ENCODE data around the gene STUB1.

Gene STUB1

DNA sequence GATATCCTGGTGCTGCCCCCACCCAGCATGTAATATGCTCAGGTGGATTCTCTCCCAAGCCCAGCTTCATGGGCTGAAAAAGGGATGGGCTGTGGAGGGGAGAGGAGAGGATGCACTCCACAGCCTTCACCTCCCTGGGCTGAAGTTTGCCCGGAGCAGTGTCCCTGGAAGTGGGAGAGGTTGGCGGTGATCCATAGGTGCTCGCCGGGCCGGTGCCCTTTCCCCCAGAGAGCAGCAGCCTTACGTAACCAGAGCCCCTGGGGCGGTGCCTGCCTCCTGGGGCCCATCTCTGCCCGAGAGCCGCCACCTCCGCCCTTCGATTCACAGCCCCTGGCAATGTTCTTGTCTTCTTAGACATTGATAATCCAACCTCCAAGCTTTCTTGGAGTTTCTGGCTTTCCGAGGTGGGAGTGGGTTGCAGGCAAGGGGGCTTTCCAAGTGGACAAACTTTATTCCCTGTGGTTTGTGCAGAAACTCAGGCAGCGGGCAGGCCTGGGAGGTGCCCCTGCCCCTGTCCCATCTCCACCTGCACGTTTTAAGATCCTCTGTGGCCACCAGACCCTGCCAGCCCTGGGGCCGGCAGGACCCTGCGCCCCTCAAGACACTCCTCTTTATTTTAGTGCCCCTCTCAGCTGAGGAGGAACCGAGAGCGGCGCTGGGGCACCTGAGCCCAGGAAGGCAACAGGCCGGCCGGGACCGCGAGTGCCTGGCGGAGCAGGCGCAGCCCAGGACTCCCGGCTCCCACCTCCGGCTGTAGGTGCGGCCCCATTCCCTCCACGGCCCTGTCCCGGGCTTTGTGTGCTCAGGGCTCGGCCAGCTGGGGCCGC is 34.1 kb upstream of the STUB1 start:
- DNase-seq = no peak

DNA sequence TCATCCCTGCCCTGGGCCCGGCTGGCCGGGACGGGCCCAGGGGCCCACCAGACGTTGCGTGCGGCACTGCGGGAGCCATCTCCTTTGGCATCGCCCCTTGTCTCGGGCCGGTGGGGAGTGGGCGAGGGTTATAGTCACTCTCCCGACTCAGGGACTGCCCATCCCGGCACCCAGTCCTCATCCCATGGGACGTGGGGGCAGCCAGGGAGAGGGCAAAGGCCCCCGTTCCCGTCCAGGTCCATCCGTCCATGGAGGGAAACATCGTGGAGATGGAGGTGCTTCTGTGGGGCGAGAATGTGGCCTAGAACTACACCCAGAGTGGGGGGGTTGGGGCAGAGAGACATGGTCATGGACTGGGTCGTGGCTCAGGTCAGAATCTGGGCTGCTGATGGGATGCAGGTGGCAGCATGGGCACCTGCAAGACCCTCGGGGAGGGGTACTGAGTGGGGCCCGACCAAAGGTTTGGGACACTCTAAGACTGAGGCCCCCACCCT is 33.5 kb upstream of the STUB1 start:
- no peak for DNase-seq

DNA sequence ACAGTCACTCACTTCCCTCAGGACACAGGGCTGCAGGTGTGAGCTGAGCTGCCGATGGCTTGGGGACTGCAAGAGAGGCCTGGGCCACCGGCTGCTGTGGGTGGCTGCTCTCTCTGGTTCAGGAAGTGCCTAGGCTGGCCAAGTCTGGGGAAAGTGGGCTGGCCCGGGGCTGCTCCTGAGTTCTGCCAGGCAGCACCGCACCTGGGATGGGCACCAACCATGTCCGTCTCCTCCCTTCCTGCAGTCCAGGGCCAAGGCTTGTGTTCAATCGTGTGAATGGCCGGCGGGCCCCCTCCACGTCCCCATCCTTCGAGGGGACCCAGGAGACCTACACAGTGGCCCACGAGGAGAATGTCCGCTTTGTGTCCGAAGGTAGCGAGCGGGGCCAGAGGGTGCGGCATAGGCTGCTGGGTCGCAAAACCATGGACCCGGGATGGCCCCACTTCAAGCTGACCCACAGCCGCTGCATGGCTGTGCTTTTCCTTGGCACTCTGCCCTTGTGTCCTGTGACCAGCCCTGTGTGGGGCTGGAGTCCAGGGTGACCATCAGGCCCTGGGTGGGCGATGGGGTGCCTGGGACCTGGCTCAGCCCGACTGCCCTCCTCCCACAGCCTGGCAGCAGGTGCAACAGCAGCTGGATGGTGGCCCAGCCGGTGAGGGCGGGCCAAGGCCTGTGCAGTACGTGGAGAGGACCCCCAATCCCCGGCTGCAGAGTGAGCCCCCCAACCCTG is 32.9 kb upstream of the STUB1 start:
- DNase-seq = no peak

GRCh38 chr16:648071-648780 is 32.0 kb upstream of the STUB1 start:
- DNase-seq = peak; percentile 37

- peak; percentile 72 for DNase-seq
These were observed 31.2 kb upstream of the STUB1 start, which contains the start of gene WDR90 for GRCh38 chr16:648781-649589. Gene WDR90, plus strand, starts transcription at chr16:649365. Its CDS starts 52 bp downstream, at chr16:649417.

GRCh38 chr16:649631-650030 is 30.6 kb upstream of the STUB1 start:
- DNase-seq = no peak

GRCh38 chr16:651844-652243 is 28.4 kb upstream of the STUB1 start:
- DNase-seq = no peak

- no peak for DNase-seq
These were observed 27.5 kb upstream of the STUB1 start for GRCh38 chr16:652454-653305.

DNA sequence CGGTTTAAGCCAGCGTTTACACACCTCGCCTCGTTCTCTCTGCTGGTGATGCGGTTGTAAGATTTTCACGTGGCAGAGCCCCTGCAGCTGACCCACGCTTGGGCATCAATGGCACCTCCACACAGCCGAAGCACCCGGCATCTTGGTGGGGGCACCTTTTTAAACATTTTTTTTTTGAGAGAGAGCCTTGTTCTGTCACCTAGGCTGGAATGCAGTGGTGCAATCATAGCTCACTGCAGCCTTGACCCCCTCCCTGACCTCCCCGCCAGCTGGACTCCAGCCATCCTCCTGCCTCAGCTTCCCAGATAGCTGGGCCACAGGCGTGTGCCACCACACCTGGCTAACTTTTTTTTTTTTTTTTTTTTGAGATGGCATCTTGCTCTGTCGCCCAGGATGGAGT is 26.2 kb upstream of the STUB1 start:
- no peak for DNase-seq

GRCh38 chr16:657487-657886 is 22.7 kb upstream of the STUB1 start:
- DNase-seq = no peak

DNA sequence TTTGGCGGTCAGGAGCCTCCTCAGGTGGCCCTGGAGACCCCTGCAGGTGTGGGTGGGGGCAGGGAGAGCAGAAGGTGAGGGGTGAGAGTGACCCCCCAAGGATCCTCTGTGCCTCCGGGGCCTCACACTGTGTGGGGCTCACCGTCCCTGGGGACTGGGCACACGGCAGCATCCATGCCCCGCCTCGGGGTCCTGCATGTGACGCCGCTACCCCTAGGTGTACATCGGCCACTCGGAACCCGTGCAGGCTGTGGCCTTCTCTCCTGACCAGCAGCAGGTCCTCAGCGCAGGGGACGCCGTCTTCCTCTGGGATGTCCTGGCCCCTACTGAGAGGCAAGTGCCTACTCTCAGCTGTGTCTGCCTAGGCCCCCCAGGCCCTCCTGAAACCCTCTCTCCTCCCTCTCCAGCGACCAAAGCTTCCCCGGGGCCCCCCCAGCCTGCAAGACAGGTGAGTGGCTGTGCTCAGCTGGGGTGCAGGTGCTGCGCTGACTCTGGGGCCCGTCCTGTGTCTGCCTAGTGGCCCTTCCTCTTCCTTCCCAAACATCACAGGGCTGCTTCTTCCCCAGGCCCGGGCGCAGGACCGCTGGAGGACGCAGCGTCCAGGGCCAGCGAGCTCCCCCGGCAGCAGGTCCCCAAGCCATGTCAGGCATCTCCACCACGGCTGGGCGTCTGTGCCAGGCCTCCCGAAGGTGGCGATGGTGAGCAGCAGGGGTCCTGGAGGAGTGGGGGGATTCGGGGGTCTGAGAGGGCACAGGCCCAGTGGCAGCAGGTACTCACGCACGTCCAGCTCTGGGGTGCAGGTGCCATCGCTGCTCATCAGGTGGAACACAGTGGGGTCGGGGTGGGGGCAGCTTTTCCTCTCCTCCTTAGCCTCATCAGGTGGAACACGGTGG is 21.3 kb upstream of the STUB1 start:
- DNase-seq = no peak

DNA sequence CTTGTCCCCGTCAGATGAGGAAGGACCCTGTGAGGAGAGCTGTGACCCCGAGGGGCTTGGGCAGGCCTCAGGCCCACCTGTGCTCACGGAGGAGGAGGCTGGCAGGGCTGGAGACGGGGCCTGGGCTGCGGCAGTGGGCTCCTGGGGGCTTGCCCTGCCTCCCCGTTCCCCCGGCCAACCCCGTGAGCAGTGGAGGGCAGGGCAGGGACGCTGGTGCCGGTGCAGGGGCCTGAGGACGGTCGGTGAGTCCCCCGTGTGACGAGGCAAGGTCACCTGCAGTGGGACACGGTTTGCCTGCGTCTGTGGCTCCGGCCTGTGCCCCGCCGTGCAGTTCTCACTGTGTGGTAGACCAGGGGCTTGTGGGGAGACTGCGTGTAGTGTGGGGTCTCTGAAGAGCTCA is 20.6 kb upstream of the STUB1 start:
- DNase-seq = no peak

DNA sequence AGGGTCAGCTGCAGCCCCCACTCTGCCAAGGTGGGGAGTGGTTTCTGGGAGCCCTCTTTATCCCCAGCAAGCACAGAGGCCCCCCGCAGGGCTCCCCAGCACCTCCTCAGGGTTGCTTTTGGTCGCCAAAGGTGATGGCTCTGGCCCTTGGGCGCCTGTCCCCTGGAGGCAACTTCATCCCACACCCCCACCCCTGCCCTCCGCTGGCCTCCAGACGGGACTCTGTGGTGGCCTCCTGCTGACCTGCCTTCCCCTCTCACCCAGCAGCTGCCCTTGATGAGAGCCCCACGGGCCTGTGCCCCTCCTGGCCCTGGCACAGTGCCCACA is 20.1 kb upstream of the STUB1 start:
- no peak for DNase-seq

GRCh38 chr16:660459-661183 is 19.6 kb upstream of the STUB1 start:
- DNase-seq = no peak

GRCh38 chr16:661184-661821 is 18.9 kb upstream of the STUB1 start:
- DNase-seq = no peak

DNA sequence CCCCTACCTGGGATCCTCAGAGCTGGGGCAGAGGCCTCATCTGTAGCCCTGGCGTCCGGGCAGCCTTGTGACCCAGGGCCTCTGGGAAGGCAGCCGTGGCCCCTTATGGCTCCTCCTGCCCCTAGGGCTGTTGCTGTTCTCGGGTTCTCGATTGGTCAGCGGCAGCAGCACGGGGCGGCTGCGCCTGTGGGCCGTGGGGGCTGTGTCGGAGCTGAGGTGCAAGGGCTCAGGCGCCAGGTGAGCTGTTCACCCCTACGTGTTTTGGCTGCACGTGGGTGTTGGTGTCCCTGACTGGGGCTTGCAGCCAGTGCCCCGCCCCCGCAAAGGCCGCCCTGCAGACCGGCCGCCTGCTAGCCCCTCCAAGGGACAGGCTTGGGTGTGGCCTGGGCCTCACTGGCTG is 18.1 kb upstream of the STUB1 start:
- DNase-seq = no peak

DNA sequence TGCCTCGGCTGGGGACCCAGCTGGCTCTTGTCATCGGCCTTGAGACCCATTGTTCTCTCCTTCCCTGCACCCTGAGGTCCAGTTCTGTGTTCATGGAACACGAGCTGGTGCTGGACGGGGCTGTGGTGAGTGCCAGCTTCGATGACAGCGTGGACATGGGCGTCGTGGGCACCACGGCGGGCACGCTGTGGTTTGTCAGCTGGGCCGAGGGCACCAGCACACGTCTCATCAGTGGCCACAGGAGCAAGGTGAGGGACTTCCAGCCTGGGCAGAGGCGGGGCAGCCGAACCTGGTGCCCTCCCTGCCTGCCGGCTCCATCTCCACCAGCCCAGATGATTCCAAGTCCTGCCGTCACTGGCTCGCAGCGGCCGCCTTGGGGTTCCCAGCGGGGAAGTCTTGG is 17.6 kb upstream of the STUB1 start:
- DNase-seq = no peak

- no peak for DNase-seq
These were observed 13.6 kb upstream of the STUB1 start for GRCh38 chr16:666572-666971.

GRCh38 chr16:667113-667779 is 13.0 kb upstream of the STUB1 start:
- DNase-seq = no peak

Measured in DMS79 treated with DMSO at 0.1 percent for 48 hours (cell line).